Gastroesophageal sphincter (tissue), 3 donors: ENCODE data around the gene ARHGEF9.

Experiments used
- CTCF ChIP-seq, 4 experiments: fragments of 200-600 bp in 2 of 4; fragments of 450-650 bp in 2 of 4; sonication (generic) in 1 of 4; IDR thresholded peaks; one replicate each; pipeline ENCODE4 v1.5.1; 2017 to 2019; ENCODE audit warnings: antibody characterized with exemption in 4 of 4, mild to moderate bottlenecking in 2 of 4, moderate library complexity in 2 of 4
- EP300 ChIP-seq: sonication (generic); formaldehyde crosslinking; IDR thresholded peaks from one replicate; pipeline ENCODE4 v1.6.1; 2017; ENCODE audit warnings: antibody characterized with exemption, mild to moderate bottlenecking
- POLR2AphosphoS5 ChIP-seq: sonication (generic); formaldehyde crosslinking; IDR thresholded peaks from one replicate; pipeline ENCODE4 v1.6.1; 2017; ENCODE audit warnings: antibody characterized with exemption

- TF ChIP-seq CTCF (IDR thresholded peaks at IDR 0.05) (no peak), EP300 (no peak), POLR2AphosphoS5 (no peak)
These were observed 105.6 kb downstream of the ARHGEF9 start for GRCh38 chrX:63679432-63679831.
